Measurements from ENCODE around the gene TERT.

Gene TERT

GRCh38 chr5:1282131-1282992, 12.5 kb downstream of the TERT start:
- H2BK120ac ChIP-seq (ENCODE audit: low read depth, low read length) = no peak overlapping the region
- no peak overlapping the region for H3K4ac ChIP-seq (ENCODE audit: low read length)
- H4K8ac ChIP-seq (ENCODE audit: low read depth, low read length) = no peak overlapping the region
- H2AK5ac ChIP-seq (ENCODE audit: low read depth, low read length) = no peak overlapping the region
- no CpG with 5 or more reads among the region's 37 CpGs for WGBS, 2 donors (ENCODE audit: extremely low coverage in 2 of 2, insufficient read length in 2 of 2, insufficient replicate concordance in 1 of 2)
- H2BK15ac ChIP-seq (ENCODE audit: low read length) = no peak overlapping the region
- no peak overlapping the region for H3K9ac ChIP-seq (ENCODE audit: low read depth, low read length, poor library complexity)
- no peak overlapping the region for H3K27ac ChIP-seq (replicated peaks; ENCODE audit: low read length)
- peaks cover 0 to 11% of the 10 kb centered on the region in 2 donors for H3K36me3 ChIP-seq (replicated peaks in 1 of 2; ENCODE audit: control insufficient read depth in 2 of 2, insufficient read depth in 2 of 2, low read length in 2 of 2)
- H2BK12ac ChIP-seq (ENCODE audit: low read length) = no peak overlapping the region
- no peak overlapping the region for H2BK5ac ChIP-seq (ENCODE audit: low read length)
- no peak overlapping the region for H3K4me3 ChIP-seq (ENCODE audit: low read length in 2 of 2)
- no peak overlapping the region for H2AFZ ChIP-seq (ENCODE audit: low read length)
- no peak for DNase-seq (ENCODE audit: low spot score)
- H3K4me1 ChIP-seq (ENCODE audit: control insufficient read depth in 2 of 2, insufficient read depth in 1 of 2, low read depth in 1 of 2, low read length in 2 of 2) = no peaks in the 10 kb centered on the region
- H3K9me3 ChIP-seq (replicated peaks in 1 of 2; ENCODE audit: control insufficient read depth in 2 of 2, insufficient read depth in 1 of 2, low read depth in 1 of 2, low read length in 2 of 2) = peaks cover 0 to 2% of the 10 kb centered on the region in 2 donors
- H3K14ac ChIP-seq (ENCODE audit: low read length) = peak overlapping the region; percentile 17
- H3K27me3 ChIP-seq (ENCODE audit: control insufficient read depth in 3 of 3, insufficient read depth in 3 of 3, low read depth in 1 of 3, low read length in 3 of 3) = peaks cover 0 to 3% (median 0%) of the 10 kb centered on the region in 3 experiments
- H3K23ac ChIP-seq (ENCODE audit: low read depth, low read length, poor library complexity) = no peak overlapping the region
- peaks cover 10% of the 10 kb centered on the region for H3K79me1 ChIP-seq (ENCODE audit: low read depth, low read length)
- peak overlapping the region; percentile 11 for H3K4me2 ChIP-seq (ENCODE audit: insufficient read depth, low read length, poor library complexity, severe bottlenecking)
- H3K18ac ChIP-seq (ENCODE audit: low read length) = no peak overlapping the region
- H4K91ac ChIP-seq (ENCODE audit: low read depth, low read length, poor library complexity) = no peak overlapping the region

- no CpG with 5 or more reads among the region's 16 CpGs for WGBS, 2 donors (ENCODE audit: extremely low coverage in 2 of 2, insufficient read length in 2 of 2, insufficient replicate concordance in 1 of 2)
- no peaks in the 10 kb centered on the region for H3K4me1 ChIP-seq (ENCODE audit: control insufficient read depth in 2 of 2, insufficient read depth in 1 of 2, low read depth in 1 of 2, low read length in 2 of 2)
Measured at GRCh38 chr5:1281038-1281882, 13.6 kb downstream of the TERT start.

GRCh38 chr5:1280177-1281037, 14.5 kb downstream of the TERT start:
- DNase-seq (ENCODE audit: low spot score) = no peak
- no peak overlapping the region for H4K91ac ChIP-seq (ENCODE audit: low read depth, low read length, poor library complexity)

More at GRCh38 chr5:1281038-1281882, 13.6 kb downstream of the TERT start:
- H2BK120ac ChIP-seq (ENCODE audit: low read depth, low read length) = no peak overlapping the region
- no peak overlapping the region for H2BK5ac ChIP-seq (ENCODE audit: low read length)
- no peak overlapping the region for H3K14ac ChIP-seq (ENCODE audit: low read length)
- H2AFZ ChIP-seq (ENCODE audit: low read length) = no peak overlapping the region
- H3K27me3 ChIP-seq (ENCODE audit: control insufficient read depth in 3 of 3, insufficient read depth in 3 of 3, low read depth in 1 of 3, low read length in 3 of 3) = peaks cover 0 to 3% (median 0%) of the 10 kb centered on the region in 3 experiments
- H3K18ac ChIP-seq (ENCODE audit: low read length) = no peak overlapping the region
- no peak overlapping the region for H2BK15ac ChIP-seq (ENCODE audit: low read length)
- no peak overlapping the region for H3K4me2 ChIP-seq (ENCODE audit: insufficient read depth, low read length, poor library complexity, severe bottlenecking)
- H3K9ac ChIP-seq (ENCODE audit: low read depth, low read length, poor library complexity) = no peak overlapping the region
- no peak for DNase-seq (ENCODE audit: low spot score)
- no peak overlapping the region for H2BK12ac ChIP-seq (ENCODE audit: low read length)
- H3K36me3 ChIP-seq (replicated peaks in 1 of 2; ENCODE audit: control insufficient read depth in 2 of 2, insufficient read depth in 2 of 2, low read length in 2 of 2) = peaks cover 0 to 10% of the 10 kb centered on the region in 2 donors
- H4K8ac ChIP-seq (ENCODE audit: low read depth, low read length) = no peak overlapping the region
- no peak overlapping the region for H4K91ac ChIP-seq (ENCODE audit: low read depth, low read length, poor library complexity)
- no peak overlapping the region for H3K27ac ChIP-seq (replicated peaks; ENCODE audit: low read length)
- H3K4me3 ChIP-seq (ENCODE audit: low read length in 2 of 2) = no peak overlapping the region
- H3K23ac ChIP-seq (ENCODE audit: low read depth, low read length, poor library complexity) = no peak overlapping the region
- peaks cover 0 to 2% of the 10 kb centered on the region in 2 donors for H3K9me3 ChIP-seq (replicated peaks in 1 of 2; ENCODE audit: control insufficient read depth in 2 of 2, insufficient read depth in 1 of 2, low read depth in 1 of 2, low read length in 2 of 2)
- H3K79me1 ChIP-seq (ENCODE audit: low read depth, low read length) = peaks cover 10% of the 10 kb centered on the region
- H3K4ac ChIP-seq (ENCODE audit: low read length) = no peak overlapping the region
- H2AK5ac ChIP-seq (ENCODE audit: low read depth, low read length) = no peak overlapping the region

More at GRCh38 chr5:1280177-1281037, 14.5 kb downstream of the TERT start:
- Histone ChIP-seq H3K36me3 (replicated peaks in 1 of 2; ENCODE audit: control insufficient read depth in 2 of 2, insufficient read depth in 2 of 2, low read length in 2 of 2) (peaks cover 0 to 8% of the 10 kb centered on the region in 2 donors), H3K27ac (replicated peaks; ENCODE audit: low read length) (no peak overlapping the region), H3K18ac (ENCODE audit: low read length) (peak overlapping the region; percentile 64), H3K4me2 (ENCODE audit: insufficient read depth, low read length, poor library complexity, severe bottlenecking) (no peak overlapping the region), H3K4me1 (ENCODE audit: control insufficient read depth in 2 of 2, insufficient read depth in 1 of 2, low read depth in 1 of 2, low read length in 2 of 2) (no peaks in the 10 kb centered on the region), H2AK5ac (ENCODE audit: low read depth, low read length) (no peak overlapping the region), H3K14ac (ENCODE audit: low read length) (peak overlapping the region; percentile 56), H3K9ac (ENCODE audit: low read depth, low read length, poor library complexity) (no peak overlapping the region), H3K23ac (ENCODE audit: low read depth, low read length, poor library complexity) (no peak overlapping the region), H3K4ac (ENCODE audit: low read length) (no peak overlapping the region), H2BK5ac (ENCODE audit: low read length) (no peak overlapping the region), H3K9me3 (replicated peaks in 1 of 2; ENCODE audit: control insufficient read depth in 2 of 2, insufficient read depth in 1 of 2, low read depth in 1 of 2, low read length in 2 of 2) (peaks cover 0 to 2% of the 10 kb centered on the region in 2 donors), H4K8ac (ENCODE audit: low read depth, low read length) (no peak overlapping the region), H2BK15ac (ENCODE audit: low read length) (no peak overlapping the region), H2BK120ac (ENCODE audit: low read depth, low read length) (no peak overlapping the region), H2BK12ac (ENCODE audit: low read length) (peak overlapping the region; percentile 22), H3K27me3 (ENCODE audit: control insufficient read depth in 3 of 3, insufficient read depth in 3 of 3, low read depth in 1 of 3, low read length in 3 of 3) (no peaks in the 10 kb centered on the region), H2AFZ (ENCODE audit: low read length) (no peak overlapping the region), H3K4me3 (ENCODE audit: low read length in 2 of 2) (no peak overlapping the region), H3K79me1 (ENCODE audit: low read depth, low read length) (peaks cover 10% of the 10 kb centered on the region)
- no CpG with 5 or more reads among the region's 32 CpGs for WGBS, 2 donors (ENCODE audit: extremely low coverage in 2 of 2, insufficient read length in 2 of 2, insufficient replicate concordance in 1 of 2)
